ENCODE measurements around the gene TLE4. TPM values are rescaled to one million over a fixed set of nuclear protein-coding genes. Genes with fewer than 3 reads are reported as not detected.
"Not testable (repeated sequence)": the region's sequence is repeated elsewhere in the genome, so short reads cannot be mapped to it uniquely, and the experiment has no call there.

TLE4 gene
- total RNA-seq, 4 donors from 2014 or later, result 30.1 to 32.9 (median 30.7) TPM

DNA sequence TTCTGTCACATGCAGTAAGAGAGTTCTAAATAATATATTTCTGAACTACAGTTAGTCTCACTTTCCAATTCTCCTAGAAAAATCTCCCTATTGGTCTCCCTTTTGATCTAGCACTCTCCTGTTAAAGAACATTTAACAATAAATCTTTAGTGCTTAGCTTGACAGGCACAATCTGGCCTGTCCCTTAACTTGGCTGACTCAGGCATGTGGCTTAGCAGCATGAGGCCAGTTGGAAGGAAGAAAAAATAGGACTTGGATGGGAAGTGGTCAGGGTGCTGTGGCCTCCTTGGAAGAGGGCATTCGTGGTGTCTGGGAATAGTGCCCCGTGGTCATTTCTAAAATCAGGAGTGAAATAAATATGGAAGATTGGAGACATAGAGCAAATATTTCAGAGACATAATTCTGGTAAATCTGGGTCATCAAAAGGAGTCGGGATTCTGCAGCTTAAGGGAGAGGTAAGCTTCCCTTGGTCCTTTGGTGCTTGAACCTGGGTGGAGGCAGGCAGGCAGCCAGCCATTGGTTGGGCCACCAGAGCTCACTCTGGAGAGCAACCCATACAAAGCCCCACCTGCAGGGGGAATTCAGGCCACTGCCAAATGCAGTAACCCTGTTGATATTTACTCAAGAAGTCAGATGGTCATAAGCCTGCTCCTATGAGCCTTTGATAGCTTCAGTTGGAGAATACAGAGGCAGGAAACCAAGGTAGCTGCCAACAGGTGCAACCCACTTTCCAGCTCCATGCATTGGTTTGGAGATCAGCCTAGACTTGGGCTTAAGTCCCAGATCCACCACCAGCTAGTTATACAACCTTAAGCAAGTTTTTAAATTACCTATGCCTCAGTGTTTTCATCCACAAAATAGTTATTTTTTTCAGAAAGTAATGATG lies 28.8 kb upstream of the TLE4 start:
- ATAC-seq (ENCODE audit: low FRiP score), result no peak
- TF ChIP-seq, protein P1, sequence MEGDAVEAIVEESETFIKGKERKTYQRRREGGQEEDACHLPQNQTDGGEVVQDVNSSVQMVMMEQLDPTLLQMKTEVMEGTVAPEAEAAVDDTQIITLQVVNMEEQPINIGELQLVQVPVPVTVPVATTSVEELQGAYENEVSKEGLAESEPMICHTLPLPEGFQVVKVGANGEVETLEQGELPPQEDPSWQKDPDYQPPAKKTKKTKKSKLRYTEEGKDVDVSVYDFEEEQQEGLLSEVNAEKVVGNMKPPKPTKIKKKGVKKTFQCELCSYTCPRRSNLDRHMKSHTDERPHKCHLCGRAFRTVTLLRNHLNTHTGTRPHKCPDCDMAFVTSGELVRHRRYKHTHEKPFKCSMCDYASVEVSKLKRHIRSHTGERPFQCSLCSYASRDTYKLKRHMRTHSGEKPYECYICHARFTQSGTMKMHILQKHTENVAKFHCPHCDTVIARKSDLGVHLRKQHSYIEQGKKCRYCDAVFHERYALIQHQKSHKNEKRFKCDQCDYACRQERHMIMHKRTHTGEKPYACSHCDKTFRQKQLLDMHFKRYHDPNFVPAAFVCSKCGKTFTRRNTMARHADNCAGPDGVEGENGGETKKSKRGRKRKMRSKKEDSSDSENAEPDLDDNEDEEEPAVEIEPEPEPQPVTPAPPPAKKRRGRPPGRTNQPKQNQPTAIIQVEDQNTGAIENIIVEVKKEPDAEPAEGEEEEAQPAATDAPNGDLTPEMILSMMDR (IDR thresholded peaks at IDR 0.05), result no peak
- DNase-seq (ENCODE audit: low spot score), result no peak

DNA sequence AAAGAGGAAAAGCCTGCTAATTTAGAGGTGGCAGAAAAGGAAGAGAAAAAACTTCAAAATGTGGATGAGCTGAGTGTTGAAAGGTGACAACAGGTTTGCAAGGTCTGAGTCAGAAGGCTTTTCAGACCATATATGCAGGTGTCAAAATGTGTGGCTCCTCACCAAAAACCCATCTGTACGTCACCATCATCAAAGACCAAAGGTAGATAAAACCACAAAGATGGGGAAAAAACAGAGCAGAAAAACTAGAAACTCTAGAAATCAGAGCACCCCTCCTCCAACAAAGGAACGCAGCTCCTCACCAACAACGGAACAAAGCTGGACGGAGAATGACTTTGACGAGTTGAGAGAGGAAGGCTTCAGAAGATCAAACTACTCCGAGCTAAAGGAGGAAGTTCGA lies 27.4 kb upstream of the TLE4 start:
- not testable (repeated sequence) for ATAC-seq (ENCODE audit: low FRiP score); DNase-seq (ENCODE audit: low spot score)

DNA sequence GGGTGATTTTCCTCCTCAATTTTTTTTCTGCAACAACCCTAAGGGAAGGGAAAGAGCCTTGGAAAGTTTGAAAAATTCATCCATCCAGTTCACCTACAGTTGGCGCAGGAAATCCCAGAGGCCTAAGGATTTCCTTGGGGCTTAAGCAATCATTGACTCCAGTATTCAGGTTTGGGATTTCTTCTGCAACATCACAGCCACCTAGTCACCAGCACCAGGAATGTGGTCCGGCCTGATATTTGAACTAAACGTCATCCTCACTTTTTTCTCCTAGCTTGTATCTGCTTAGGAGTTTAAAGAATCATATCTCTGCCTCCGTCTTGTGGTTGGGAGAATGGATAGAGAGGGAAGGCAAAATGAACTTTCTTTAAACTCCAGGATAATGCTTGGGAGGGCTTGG lies 20.2 kb upstream of the TLE4 start:
- ATAC-seq (ENCODE audit: low FRiP score) (no peak), DNase-seq (ENCODE audit: low spot score) (no peak)
- TF ChIP-seq, protein P1 (IDR thresholded peaks at IDR 0.05), result no peak

DNA sequence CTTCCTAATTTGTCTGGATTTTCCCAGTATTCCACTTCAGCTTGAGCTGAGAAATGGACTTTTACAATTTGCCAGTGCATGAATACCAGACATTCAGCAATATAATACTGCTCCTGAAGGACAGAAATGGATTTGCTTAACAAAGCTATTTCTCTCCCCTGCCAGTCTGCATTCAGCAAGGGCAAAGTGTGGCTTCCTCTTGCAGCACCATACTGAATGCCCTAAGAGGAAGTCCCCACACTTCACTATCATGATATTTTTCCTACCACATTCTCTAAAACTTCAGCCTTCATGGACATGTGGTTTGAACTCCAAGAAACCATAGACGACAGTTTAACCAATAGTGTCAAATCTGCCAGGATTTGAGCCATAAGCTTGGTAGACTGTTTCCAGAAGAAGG lies 19.8 kb upstream of the TLE4 start:
- DNase-seq (ENCODE audit: low spot score), result no peak
- ATAC-seq (ENCODE audit: low FRiP score), result no peak
- TF ChIP-seq, protein P1 (IDR thresholded peaks at IDR 0.05), result no peak

- TF ChIP-seq, protein P1 (IDR thresholded peaks at IDR 0.05), result no peak
- no peak for ATAC-seq (ENCODE audit: low FRiP score)
- no peak for DNase-seq (ENCODE audit: low spot score)
Measured at GRCh38 chr9:79555474-79556089, 16.2 kb upstream of the TLE4 start.

DNA sequence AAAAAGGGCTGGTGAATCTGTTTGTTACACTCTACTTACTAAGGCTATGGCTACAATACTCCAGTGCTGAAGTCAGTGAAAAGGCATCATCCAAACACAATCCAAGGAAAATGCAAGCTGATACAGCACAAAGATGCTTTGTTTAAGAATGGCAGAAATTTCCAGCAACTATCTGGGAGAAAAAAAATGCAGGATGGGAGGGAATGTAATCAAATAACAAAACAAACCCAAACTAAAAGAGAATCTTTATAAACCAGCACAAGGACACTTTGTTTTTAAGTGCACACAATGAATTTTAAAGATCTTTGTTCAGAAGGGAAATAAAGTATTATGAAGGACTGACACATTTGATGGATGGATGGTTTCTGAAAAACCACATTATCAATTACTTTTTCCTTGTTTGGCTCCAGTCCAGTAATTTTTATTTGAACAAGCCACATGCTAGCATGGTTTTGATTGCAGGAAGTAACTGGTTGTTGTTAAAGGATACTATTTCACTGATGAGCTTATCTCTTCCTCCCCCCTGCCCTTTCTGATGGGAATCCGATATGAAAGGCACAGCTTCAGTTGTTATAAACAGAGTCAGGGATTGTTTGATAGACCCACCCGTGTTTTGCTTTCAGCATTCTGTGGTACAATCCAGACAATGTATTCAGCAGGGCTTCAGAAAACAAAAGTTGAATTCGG lies 12.1 kb upstream of the TLE4 start:
- no peak for ATAC-seq (ENCODE audit: low FRiP score)
- TF ChIP-seq, protein P1 (IDR thresholded peaks at IDR 0.05), result no peak
- DNase-seq (ENCODE audit: low spot score), result no peak

GRCh38 chr9:79562749-79563386 lies 8.9 kb upstream of the TLE4 start:
- ATAC-seq (ENCODE audit: low FRiP score), result no peak
- TF ChIP-seq, protein P1 (IDR thresholded peaks at IDR 0.05), result no peak
- DNase-seq (ENCODE audit: low spot score), result no peak
